Measurements from ENCODE around the gene EXOC6B. TPM values are rescaled to one million over a fixed set of nuclear protein-coding genes. Genes with fewer than 3 reads are reported as not detected.

The EXOC6B gene
- total RNA-seq, 1 experiment from 2014 or later = 33.7 TPM

DNA sequence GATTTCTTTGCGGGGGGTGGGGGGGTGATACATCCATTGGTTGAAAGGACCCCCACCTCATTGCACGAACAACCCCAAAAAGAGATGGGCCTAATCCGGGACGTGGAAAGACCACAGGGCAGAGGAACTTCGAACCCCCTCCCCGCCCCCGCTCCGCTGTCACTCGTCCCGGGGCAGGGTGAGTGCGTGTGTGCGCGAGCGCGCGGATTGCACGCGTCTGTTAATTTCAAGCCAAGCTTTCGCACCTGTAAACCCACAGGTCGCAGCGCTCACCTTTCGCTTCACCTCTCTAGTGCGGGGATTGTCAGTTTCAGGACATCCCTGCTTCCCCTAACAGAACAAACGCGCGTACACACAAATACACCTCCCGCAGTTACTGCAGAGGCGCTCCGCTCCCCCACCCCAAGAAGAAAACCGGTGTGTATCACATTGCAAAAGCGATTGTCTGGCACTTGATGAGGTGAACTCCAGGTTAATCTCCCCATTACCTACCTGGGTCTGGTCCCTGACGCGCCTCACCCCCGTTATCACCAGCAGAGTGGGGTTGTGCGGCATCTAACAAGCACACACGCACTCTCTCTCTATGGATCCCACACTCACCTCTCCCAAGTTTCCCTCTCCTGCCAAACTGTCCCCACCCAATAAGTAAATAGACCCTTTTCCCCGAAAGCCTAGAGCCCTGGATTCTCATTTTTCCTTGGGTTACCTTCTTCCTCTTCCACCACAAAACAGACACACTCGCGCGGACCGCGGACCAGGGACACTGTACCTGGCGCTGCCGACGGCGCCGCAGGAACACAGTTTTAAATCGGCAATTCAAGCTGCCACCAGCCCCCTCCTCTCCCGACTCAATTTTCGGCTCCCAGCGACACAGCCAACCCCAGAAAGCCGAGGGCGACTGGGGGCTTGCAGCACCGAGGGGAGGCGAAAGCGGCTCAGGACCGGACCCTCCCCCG, 679.2 kb downstream of the EXOC6B start (continued):
- TF ChIP-seq MXD4 (CRISPR knock-in tag; IDR thresholded peaks at IDR 0.05; ENCODE audit: borderline replicate concordance) (no peak), PRRX2 (CRISPR knock-in tag; IDR thresholded peaks at IDR 0.05) (no peak), ZNF416 (CRISPR knock-in tag; IDR thresholded peaks at IDR 0.05) (no peak), ZNF317 (CRISPR knock-in tag; IDR thresholded peaks at IDR 0.05; ENCODE audit: borderline replicate concordance, low read depth) (no peak), SMAD4 (CRISPR knock-in tag; IDR thresholded peaks at IDR 0.05) (no peak), NFE2L1 (CRISPR knock-in tag; IDR thresholded peaks at IDR 0.05) (no peak), ELF4 (CRISPR knock-in tag; IDR thresholded peaks at IDR 0.05; ENCODE audit: low read depth) (no peak)
- TF ChIP-seq, protein P1, sequence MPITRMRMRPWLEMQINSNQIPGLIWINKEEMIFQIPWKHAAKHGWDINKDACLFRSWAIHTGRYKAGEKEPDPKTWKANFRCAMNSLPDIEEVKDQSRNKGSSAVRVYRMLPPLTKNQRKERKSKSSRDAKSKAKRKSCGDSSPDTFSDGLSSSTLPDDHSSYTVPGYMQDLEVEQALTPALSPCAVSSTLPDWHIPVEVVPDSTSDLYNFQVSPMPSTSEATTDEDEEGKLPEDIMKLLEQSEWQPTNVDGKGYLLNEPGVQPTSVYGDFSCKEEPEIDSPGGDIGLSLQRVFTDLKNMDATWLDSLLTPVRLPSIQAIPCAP (CRISPR knock-in tag; IDR thresholded peaks at IDR 0.05) = no peak
- TF ChIP-seq, protein P2, sequence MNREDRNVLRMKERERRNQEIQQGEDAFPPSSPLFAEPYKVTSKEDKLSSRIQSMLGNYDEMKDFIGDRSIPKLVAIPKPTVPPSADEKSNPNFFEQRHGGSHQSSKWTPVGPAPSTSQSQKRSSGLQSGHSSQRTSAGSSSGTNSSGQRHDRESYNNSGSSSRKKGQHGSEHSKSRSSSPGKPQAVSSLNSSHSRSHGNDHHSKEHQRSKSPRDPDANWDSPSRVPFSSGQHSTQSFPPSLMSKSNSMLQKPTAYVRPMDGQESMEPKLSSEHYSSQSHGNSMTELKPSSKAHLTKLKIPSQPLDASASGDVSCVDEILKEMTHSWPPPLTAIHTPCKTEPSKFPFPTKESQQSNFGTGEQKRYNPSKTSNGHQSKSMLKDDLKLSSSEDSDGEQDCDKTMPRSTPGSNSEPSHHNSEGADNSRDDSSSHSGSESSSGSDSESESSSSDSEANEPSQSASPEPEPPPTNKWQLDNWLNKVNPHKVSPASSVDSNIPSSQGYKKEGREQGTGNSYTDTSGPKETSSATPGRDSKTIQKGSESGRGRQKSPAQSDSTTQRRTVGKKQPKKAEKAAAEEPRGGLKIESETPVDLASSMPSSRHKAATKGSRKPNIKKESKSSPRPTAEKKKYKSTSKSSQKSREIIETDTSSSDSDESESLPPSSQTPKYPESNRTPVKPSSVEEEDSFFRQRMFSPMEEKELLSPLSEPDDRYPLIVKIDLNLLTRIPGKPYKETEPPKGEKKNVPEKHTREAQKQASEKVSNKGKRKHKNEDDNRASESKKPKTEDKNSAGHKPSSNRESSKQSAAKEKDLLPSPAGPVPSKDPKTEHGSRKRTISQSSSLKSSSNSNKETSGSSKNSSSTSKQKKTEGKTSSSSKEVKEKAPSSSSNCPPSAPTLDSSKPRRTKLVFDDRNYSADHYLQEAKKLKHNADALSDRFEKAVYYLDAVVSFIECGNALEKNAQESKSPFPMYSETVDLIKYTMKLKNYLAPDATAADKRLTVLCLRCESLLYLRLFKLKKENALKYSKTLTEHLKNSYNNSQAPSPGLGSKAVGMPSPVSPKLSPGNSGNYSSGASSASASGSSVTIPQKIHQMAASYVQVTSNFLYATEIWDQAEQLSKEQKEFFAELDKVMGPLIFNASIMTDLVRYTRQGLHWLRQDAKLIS (CRISPR knock-in tag; IDR thresholded peaks at IDR 0.05; ENCODE audit: borderline replicate concordance) = no peak

DNA sequence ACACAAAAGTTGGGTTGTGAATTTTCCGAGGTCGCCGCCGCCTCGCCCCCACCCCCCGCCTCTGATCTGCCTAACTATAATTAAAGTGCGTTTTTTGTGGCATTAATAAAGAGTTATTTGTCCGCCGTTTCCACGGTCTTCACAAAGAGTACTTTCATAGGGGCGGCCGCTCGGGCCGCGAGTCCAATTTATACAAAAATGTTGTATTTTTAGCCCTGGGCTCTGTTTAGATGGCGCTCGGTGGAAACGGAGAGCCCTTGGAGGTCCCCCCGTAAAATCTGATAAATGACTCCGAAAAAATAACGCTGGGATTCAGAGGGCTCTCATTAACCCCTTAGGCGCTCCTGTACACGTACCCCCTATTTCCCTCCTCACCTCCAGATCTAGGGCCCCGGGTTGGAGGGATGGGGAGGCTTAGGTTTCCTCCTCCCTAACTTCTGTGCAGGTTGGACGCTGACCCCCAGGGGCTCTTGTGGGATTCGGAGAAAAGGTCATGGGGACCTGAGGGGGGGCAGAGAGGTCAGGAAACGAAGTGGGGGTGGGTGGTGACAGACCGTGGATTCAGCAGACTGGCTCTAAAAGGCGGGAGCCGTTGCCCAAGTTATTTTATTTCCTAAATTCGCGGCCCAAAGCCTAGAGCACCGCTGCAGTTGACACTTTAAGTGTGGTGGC, 680.0 kb downstream of the EXOC6B start:
- Mint-ChIP-seq H3K9me3 (no peaks in the 10 kb centered on the region), H3K36me3 (no peaks in the 10 kb centered on the region), H3K4me1 (peaks cover 45% of the 10 kb centered on the region), H3K4me3 (peak overlapping the region; percentile 74), H3K27me3 (ENCODE audit: low read depth) (peaks cover 95% of the 10 kb centered on the region), H3K27ac (no peak overlapping the region)
- DNase-seq (ENCODE audit: low spot score) (no peak), ATAC-seq (no peak)
- CTCF ChIA-PET = no interaction called here
- POLR2A ChIA-PET = no interaction called here
- TF ChIP-seq ZNF671 (CRISPR knock-in tag; IDR thresholded peaks at IDR 0.05) (no peak), MYBL2 (CRISPR knock-in tag; IDR thresholded peaks at IDR 0.05) (no peak), GRHL2 (CRISPR knock-in tag; IDR thresholded peaks at IDR 0.05; ENCODE audit: insufficient replicate concordance, severe bottlenecking) (no peak), FOXK1 (CRISPR knock-in tag; IDR thresholded peaks at IDR 0.05) (no peak), NR1H2 (CRISPR knock-in tag; IDR thresholded peaks at IDR 0.05) (no peak)
- TF ChIP-seq, protein P3, sequence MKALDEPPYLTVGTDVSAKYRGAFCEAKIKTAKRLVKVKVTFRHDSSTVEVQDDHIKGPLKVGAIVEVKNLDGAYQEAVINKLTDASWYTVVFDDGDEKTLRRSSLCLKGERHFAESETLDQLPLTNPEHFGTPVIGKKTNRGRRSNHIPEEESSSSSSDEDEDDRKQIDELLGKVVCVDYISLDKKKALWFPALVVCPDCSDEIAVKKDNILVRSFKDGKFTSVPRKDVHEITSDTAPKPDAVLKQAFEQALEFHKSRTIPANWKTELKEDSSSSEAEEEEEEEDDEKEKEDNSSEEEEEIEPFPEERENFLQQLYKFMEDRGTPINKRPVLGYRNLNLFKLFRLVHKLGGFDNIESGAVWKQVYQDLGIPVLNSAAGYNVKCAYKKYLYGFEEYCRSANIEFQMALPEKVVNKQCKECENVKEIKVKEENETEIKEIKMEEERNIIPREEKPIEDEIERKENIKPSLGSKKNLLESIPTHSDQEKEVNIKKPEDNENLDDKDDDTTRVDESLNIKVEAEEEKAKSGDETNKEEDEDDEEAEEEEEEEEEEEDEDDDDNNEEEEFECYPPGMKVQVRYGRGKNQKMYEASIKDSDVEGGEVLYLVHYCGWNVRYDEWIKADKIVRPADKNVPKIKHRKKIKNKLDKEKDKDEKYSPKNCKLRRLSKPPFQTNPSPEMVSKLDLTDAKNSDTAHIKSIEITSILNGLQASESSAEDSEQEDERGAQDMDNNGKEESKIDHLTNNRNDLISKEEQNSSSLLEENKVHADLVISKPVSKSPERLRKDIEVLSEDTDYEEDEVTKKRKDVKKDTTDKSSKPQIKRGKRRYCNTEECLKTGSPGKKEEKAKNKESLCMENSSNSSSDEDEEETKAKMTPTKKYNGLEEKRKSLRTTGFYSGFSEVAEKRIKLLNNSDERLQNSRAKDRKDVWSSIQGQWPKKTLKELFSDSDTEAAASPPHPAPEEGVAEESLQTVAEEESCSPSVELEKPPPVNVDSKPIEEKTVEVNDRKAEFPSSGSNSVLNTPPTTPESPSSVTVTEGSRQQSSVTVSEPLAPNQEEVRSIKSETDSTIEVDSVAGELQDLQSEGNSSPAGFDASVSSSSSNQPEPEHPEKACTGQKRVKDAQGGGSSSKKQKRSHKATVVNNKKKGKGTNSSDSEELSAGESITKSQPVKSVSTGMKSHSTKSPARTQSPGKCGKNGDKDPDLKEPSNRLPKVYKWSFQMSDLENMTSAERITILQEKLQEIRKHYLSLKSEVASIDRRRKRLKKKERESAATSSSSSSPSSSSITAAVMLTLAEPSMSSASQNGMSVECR (CRISPR knock-in tag; IDR thresholded peaks at IDR 0.05; ENCODE audit: borderline replicate concordance) = no peak
- TF ChIP-seq, protein P4, sequence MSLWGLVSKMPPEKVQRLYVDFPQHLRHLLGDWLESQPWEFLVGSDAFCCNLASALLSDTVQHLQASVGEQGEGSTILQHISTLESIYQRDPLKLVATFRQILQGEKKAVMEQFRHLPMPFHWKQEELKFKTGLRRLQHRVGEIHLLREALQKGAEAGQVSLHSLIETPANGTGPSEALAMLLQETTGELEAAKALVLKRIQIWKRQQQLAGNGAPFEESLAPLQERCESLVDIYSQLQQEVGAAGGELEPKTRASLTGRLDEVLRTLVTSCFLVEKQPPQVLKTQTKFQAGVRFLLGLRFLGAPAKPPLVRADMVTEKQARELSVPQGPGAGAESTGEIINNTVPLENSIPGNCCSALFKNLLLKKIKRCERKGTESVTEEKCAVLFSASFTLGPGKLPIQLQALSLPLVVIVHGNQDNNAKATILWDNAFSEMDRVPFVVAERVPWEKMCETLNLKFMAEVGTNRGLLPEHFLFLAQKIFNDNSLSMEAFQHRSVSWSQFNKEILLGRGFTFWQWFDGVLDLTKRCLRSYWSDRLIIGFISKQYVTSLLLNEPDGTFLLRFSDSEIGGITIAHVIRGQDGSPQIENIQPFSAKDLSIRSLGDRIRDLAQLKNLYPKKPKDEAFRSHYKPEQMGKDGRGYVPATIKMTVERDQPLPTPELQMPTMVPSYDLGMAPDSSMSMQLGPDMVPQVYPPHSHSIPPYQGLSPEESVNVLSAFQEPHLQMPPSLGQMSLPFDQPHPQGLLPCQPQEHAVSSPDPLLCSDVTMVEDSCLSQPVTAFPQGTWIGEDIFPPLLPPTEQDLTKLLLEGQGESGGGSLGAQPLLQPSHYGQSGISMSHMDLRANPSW (CRISPR knock-in tag; conservative IDR thresholded peaks at IDR 0.05; ENCODE audit: low read depth) = no peak
- TF ChIP-seq, protein P5, sequence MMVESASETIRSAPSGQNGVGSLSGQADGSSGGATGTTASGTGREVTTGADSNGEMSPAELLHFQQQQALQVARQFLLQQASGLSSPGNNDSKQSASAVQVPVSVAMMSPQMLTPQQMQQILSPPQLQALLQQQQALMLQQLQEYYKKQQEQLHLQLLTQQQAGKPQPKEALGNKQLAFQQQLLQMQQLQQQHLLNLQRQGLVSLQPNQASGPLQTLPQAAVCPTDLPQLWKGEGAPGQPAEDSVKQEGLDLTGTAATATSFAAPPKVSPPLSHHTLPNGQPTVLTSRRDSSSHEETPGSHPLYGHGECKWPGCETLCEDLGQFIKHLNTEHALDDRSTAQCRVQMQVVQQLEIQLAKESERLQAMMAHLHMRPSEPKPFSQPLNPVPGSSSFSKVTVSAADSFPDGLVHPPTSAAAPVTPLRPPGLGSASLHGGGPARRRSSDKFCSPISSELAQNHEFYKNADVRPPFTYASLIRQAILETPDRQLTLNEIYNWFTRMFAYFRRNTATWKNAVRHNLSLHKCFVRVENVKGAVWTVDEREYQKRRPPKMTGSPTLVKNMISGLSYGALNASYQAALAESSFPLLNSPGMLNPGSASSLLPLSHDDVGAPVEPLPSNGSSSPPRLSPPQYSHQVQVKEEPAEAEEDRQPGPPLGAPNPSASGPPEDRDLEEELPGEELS (CRISPR knock-in tag; IDR thresholded peaks at IDR 0.05) = no peak
- TF ChIP-seq, protein P6, sequence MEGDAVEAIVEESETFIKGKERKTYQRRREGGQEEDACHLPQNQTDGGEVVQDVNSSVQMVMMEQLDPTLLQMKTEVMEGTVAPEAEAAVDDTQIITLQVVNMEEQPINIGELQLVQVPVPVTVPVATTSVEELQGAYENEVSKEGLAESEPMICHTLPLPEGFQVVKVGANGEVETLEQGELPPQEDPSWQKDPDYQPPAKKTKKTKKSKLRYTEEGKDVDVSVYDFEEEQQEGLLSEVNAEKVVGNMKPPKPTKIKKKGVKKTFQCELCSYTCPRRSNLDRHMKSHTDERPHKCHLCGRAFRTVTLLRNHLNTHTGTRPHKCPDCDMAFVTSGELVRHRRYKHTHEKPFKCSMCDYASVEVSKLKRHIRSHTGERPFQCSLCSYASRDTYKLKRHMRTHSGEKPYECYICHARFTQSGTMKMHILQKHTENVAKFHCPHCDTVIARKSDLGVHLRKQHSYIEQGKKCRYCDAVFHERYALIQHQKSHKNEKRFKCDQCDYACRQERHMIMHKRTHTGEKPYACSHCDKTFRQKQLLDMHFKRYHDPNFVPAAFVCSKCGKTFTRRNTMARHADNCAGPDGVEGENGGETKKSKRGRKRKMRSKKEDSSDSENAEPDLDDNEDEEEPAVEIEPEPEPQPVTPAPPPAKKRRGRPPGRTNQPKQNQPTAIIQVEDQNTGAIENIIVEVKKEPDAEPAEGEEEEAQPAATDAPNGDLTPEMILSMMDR (IDR thresholded peaks at IDR 0.05) = no peak
